K562 (cell line): ENCODE results near the gene UNC119. TPM values are rescaled to one million over a fixed set of nuclear protein-coding genes. Genes with fewer than 3 reads are reported as not detected.

ENCODE experiments used
- BDP1 ChIP-seq: IDR thresholded peaks from 3 replicates; pipeline ENCODE4 v1.6.1; 2011; ENCODE audit not compliant: insufficient read length, insufficient read depth
- CCNT2 ChIP-seq: IDR thresholded peaks from 2 replicates; pipeline ENCODE4 v1.6.1; 2011; ENCODE audit warnings: borderline replicate concordance, low read depth, mild to moderate bottlenecking, moderate library complexity, mixed read lengths, low read length; ENCODE audit not compliant: insufficient read length; ENCODE audit errors: extremely low read depth
- E2F3 ChIP-seq: fragments of 250-450 bp; sonication (Bioruptor Pico); IDR thresholded peaks from 2 replicates; pipeline ENCODE4 v1.4.0; 2020; ENCODE audit warnings: mild to moderate bottlenecking
- FOXJ3 ChIP-seq: sonication (generic); formaldehyde crosslinking; IDR thresholded peaks from 2 replicates; pipeline ENCODE4 v1.4.0; 2020; ENCODE audit warnings: mild to moderate bottlenecking, missing genetic modification reagents
- GABPB1 ChIP-seq: sonication (generic); formaldehyde crosslinking; IDR thresholded peaks from 2 replicates; pipeline ENCODE4 v1.8.0; 2022; ENCODE audit warnings: mild to moderate bottlenecking, missing genetic modification reagents
- HNRNPL ChIP-seq: fragments of 200-400 bp; formaldehyde crosslinking; IDR thresholded peaks from 2 replicates; pipeline ENCODE4 v1.6.1; 2017; ENCODE audit warnings: low read depth, mild to moderate bottlenecking, low read length
- KLF10 ChIP-seq: fragments of 250-450 bp; sonication (Bioruptor Pico); IDR thresholded peaks from 2 replicates; pipeline ENCODE4 v1.6.1; 2021; ENCODE audit warnings: matching md5 sums
- MED1 ChIP-seq: sonication (generic); formaldehyde crosslinking; IDR thresholded peaks from 2 replicates; pipeline ENCODE4 v1.8.1; 2023; ENCODE audit warnings: missing genetic modification reagents, borderline replicate concordance
- PCBP1 ChIP-seq: fragments of 200-400 bp; formaldehyde crosslinking; IDR thresholded peaks from 2 replicates; pipeline ENCODE4 v1.6.1; 2018; ENCODE audit warnings: mild to moderate bottlenecking, low read depth, low read length; ENCODE audit not compliant: poor library complexity, severe bottlenecking
- RFX5 ChIP-seq: IDR thresholded peaks from 2 replicates; pipeline ENCODE4 v1.6.1; 2011; ENCODE audit warnings: low read depth, mild to moderate bottlenecking, improper control_type of control experiment, low read length
- SLC30A9 ChIP-seq: fragments of 250-450 bp; sonication (Bioruptor Pico); IDR thresholded peaks from 2 replicates; pipeline ENCODE4 v1.8.0; 2022; ENCODE audit warnings: mild to moderate bottlenecking, moderate library complexity
- SREBF2 ChIP-seq: sonication (generic); formaldehyde crosslinking; IDR thresholded peaks from 2 replicates; pipeline ENCODE4 v1.4.0; 2020; ENCODE audit warnings: mild to moderate bottlenecking, missing genetic modification reagents
- TAL1 ChIP-seq: fragments of 450-650 bp; IDR thresholded peaks from 2 replicates; pipeline ENCODE4 v1.6.1; 2016; ENCODE audit warnings: mild to moderate bottlenecking
- VEZF1 ChIP-seq: fragments of 200-800 bp; sonication (Bioruptor generic); IDR thresholded peaks from 2 replicates; pipeline ENCODE4 v1.6.1; 2017; ENCODE audit warnings: missing genetic modification characterization, missing compliant biosample characterization
- ZBTB26 ChIP-seq: fragments of 450-650 bp; formaldehyde crosslinking; IDR thresholded peaks from 2 replicates; pipeline ENCODE4 v1.4.0; 2022; ENCODE audit warnings: missing genetic modification characterization
- ZNF124 ChIP-seq: sonication (generic); formaldehyde crosslinking; IDR thresholded peaks from 2 replicates; pipeline ENCODE4 v1.8.1; 2022; ENCODE audit warnings: missing genetic modification reagents
- ZNF3 ChIP-seq: fragments of 250-450 bp; sonication (Bioruptor Pico); IDR thresholded peaks from 2 replicates; pipeline ENCODE4 v1.5.0; 2021; ENCODE audit warnings: mild to moderate bottlenecking, moderate library complexity
- polyA plus RNA-seq, 8 experiments: library from polyadenylated mRNA; depleted of rRNA in 4 of 8; stranded (reverse) in 5 of 8; unstranded in 3 of 8; fragments of >200 nt; fragmentation: Nextera tagmentation in 2 of 8; fragmentation: Illumina TruSeq in 1 of 8; extraction: Ambion mirVana in 2 of 8; extraction: Trizol in 1 of 8; gene quantifications; 2 replicates each; pipeline versions ENCODE4 v1.2.1 to v1.2.3, GENCODE V29; 2011 to 2014; ENCODE audit warnings: inconsistent platforms in 1 of 8, missing spikeins in 1 of 8
- total RNA-seq, 7 experiments: library from RNA; depleted of rRNA in 6 of 7; stranded (reverse); fragments of >200 nt in 6 of 7; fragmentation: Illumina TruSeq in 2 of 7; extraction: Trizol in 2 of 7; gene quantifications; 2 replicates each; pipeline versions ENCODE4 v1.2.1 to v1.2.3, GENCODE V29; 2011 to 2021; ENCODE audit warnings: low replicate concordance in 1 of 7
- TF ChIP-seq, protein P1 (sequence below): fragments of 250-450 bp; sonication (Bioruptor Pico); IDR thresholded peaks from 2 replicates; pipeline ENCODE4 v1.8.0; 2022; ENCODE audit warnings: moderate library complexity, mild to moderate bottlenecking, inconsistent platforms
- TF ChIP-seq, protein P2 (sequence below): fragments of 250-450 bp; sonication (Bioruptor Pico); IDR thresholded peaks from 2 replicates; pipeline ENCODE4 v1.4.0; 2020; ENCODE audit warnings: borderline replicate concordance

Gene UNC119
- total and polyA plus RNA-seq, 9 of the 15 experiments (the other 6 are each of a cell fraction or from before 2014, with no cell fraction given) = 0.37 to 47.7 (median 16.3) TPM

- TF ChIP-seq FOXJ3 (CRISPR knock-in tag) (no peak), VEZF1 (CRISPR knock-in tag) (peak; percentile 67), SLC30A9 (CRISPR knock-in tag) (no peak), SREBF2 (CRISPR knock-in tag) (no peak), ZNF3 (CRISPR knock-in tag) (no peak), BDP1 (no peak), MED1 (CRISPR knock-in tag) (no peak), ZNF124 (CRISPR knock-in tag) (no peak), RFX5 (no peak), CCNT2 (peak; percentile 82), PCBP1 (no peak), ZBTB26 (peak; percentile 12; the same call in 1 of the 2 replicates), GABPB1 (no peak), E2F3 (CRISPR knock-in tag) (0 out of 2 replicates have a peak, but pooled peaks have one; percentile 10), TAL1 (no peak), HNRNPL (no peak), KLF10 (CRISPR knock-in tag) (no peak)
- TF ChIP-seq, protein P1, sequence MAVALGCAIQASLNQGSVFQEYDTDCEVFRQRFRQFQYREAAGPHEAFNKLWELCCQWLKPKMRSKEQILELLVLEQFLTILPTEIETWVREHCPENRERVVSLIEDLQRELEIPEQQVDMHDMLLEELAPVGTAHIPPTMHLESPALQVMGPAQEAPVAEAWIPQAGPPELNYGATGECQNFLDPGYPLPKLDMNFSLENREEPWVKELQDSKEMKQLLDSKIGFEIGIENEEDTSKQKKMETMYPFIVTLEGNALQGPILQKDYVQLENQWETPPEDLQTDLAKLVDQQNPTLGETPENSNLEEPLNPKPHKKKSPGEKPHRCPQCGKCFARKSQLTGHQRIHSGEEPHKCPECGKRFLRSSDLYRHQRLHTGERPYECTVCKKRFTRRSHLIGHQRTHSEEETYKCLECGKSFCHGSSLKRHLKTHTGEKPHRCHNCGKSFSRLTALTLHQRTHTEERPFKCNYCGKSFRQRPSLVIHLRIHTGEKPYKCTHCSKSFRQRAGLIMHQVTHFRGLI (CRISPR knock-in tag) = no peak
- TF ChIP-seq, protein P2, sequence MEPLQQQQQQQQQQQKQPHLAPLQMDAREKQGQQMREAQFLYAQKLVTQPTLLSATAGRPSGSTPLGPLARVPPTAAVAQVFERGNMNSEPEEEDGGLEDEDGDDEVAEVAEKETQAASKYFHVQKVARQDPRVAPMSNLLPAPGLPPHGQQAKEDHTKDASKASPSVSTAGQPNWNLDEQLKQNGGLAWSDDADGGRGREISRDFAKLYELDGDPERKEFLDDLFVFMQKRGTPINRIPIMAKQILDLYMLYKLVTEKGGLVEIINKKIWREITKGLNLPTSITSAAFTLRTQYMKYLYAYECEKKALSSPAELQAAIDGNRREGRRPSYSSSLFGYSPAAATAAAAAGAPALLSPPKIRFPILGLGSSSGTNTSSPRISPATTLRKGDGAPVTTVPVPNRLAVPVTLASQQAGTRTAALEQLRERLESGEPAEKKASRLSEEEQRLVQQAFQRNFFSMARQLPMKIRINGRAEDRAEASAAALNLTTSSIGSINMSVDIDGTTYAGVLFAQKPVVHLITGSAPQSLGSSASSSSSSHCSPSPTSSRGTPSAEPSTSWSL (CRISPR knock-in tag) = no peak
Measured at GRCh38 chr17:28576758-28577465, 24.5 kb upstream of the UNC119 start, which contains the start of gene ALDOC (continued).
